ENCODE data around the gene SPEM1.
"Not testable (repeated sequence)": the region's sequence is repeated elsewhere in the genome, so short reads cannot be mapped to it uniquely, and the experiment has no call there.

SPEM1 gene

GRCh38 chr17:7442142-7442541 is 22.0 kb downstream of the SPEM1 start:
- FAIRE-seq, result no peak

- FAIRE-seq, result no peak
These were observed 23.7 kb downstream of the SPEM1 start for GRCh38 chr17:7443499-7444485.

- FAIRE-seq, result no peak
These were observed 24.8 kb downstream of the SPEM1 start, which contains the start of gene CHRNB1 for GRCh38 chr17:7444682-7445618. Gene CHRNB1 (plus strand): TSS chr17:7445061. CDS start chr17:7445128, 67 bp downstream.

DNA sequence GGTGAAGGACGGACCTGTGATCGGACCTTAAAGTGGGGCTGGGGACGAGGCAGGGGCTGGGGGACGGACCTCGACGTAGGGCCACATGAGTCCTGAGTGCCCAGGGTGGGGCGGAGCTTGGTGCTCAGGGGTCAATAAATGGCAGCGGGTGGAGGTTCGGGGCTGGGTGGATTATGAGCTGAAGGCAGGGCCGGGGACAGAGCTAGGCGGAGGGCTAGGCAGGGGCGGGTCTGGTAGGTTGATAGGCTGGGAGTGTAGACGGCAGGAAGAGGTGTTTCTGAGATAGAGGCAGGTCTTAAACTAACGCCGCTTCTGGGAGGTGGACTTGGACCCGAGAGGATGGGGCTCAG is 25.5 kb downstream of the SPEM1 start:
- FAIRE-seq, result no peak

- no peak for FAIRE-seq
These were observed 28.3 kb downstream of the SPEM1 start for GRCh38 chr17:7448461-7448860.

DNA sequence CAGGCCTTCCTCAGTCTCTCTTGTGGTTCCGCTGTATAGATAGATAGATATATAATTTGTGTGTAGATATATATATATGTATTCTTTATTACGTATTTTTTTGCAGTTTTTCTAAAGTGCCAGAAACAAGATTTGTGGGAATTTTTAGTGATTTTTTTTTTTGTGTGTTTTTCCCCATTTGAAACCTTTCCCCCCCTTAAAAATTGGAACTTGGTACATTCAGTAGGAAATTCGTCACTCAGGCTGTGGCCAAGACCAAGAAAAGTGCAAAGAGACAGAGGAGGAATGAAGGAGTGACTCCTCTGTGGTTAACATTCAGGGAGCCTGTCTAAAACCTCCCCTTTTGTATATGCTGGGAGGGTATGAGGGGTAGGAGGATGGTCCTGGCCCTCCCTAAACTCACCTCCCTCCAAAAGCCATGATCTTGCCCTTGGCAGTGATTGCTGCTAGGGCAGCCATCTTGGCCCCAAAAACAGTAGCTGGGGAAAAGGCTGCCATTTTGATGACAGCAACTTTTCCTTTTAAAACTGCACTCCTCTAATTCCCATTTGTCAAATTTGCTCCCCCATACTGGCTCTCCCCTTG is 39.9 kb downstream of the SPEM1 start:
- no peak for FAIRE-seq

DNA sequence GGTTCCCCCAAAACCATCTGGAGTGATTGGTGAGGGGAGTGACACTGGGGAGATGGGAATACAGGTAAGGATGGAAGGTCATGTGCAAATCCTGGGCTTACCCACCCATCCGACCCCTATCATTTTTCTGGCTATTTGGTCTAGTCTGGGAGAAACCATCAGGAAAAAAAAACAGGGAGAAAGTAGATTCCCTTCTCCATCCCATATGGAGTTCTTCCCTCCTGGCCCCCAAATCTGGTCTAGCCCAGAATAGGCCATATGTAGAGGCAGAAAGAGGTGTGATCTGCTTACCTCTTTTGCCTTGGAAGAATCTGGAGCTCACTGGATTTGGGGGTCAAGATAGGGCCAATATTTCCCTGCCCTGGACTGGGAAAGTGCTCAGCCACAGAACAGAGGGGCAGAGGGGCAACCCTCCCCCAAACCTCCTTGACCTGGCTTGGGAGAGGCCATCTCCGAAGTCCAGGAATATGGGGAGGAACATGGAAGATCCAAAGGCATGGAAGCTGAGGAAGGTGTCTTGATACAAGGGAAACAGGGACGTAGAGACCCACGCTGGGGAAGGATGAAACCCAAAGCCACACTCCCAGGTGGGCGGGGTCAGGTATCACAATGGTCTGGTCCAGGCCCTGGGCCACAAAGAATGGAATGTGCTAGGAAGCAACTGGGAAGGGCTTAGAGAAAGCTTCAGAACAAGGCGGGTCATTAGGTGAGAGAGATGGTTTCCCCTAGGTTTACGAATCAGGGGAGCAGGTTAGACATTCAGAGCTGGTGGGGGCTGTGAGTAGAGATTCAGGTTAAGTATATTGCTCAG is 40.9 kb downstream of the SPEM1 start:
- FAIRE-seq, result no peak

GRCh38 chr17:7462474-7463371 is 42.6 kb downstream of the SPEM1 start:
- no peak for FAIRE-seq

DNA sequence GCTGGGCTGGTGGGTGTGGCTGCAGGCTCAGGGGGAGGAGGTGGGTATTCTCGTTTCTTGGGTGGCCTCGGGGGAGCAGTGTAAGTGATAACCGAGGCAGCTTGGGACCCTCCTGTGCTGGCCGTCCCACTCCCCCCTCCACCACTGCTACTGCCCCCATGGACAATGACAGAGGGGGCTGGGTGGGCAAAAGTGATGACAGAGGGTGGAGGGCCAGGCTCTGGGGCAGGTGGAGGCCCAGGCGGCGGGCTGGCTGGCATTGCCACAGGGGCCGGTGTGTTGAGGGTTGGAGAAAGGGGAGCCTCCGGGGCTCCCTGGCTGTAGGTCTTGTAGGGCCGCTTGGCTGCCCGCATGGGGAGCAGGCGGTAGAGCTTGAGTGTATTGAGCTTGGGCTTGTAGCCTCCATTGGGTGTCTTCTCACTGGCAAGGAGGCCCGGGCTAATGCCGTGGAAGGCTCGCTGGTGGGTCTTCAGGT is 43.3 kb downstream of the SPEM1 start:
- no peak for FAIRE-seq

DNA sequence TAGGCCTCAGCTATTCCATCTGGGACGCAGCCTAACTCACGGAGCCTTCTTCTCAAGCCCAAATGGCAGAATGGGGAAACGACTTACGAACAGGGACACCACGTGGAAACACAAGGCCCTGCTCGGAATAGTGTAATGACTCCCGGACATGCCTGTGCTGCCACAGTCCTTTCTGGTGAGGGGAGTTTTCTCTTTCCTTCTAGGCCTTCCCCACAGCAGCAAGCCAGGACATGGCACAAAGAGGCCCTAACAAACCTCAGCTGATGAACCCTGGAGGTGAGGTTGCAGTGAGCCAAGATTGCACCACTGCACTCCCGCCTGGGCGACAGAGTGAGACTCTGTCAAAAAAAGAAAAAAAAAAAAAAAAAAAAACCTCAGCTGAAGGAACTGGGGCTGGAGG is 44.0 kb downstream of the SPEM1 start:
- no peak for FAIRE-seq

GRCh38 chr17:7465597-7466275 is 45.6 kb downstream of the SPEM1 start:
- no peak for FAIRE-seq

GRCh38 chr17:7466318-7466638 is 46.2 kb downstream of the SPEM1 start:
- FAIRE-seq, result no peak

- FAIRE-seq, result no peak
These were observed 46.7 kb downstream of the SPEM1 start for GRCh38 chr17:7466639-7467341.

DNA sequence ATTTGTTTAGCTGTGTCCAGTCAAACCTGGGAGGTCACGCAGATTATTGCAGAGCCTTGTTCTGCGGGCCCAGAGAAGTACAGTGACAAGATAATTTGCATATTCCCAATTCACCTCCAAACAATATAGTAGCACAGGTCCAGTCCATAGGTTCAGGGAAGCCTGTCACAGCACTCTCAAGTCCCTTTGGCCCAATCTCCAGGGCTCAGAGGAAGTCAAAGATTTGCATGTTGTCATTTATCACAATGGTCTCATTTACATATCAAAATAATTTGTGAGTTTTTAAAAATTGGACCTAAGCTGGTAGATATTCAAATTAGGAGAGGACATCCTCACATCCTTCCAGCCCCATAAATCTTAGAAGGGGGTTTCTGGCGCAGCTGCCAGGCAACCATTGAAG is 47.4 kb downstream of the SPEM1 start:
- FAIRE-seq, result no peak

DNA sequence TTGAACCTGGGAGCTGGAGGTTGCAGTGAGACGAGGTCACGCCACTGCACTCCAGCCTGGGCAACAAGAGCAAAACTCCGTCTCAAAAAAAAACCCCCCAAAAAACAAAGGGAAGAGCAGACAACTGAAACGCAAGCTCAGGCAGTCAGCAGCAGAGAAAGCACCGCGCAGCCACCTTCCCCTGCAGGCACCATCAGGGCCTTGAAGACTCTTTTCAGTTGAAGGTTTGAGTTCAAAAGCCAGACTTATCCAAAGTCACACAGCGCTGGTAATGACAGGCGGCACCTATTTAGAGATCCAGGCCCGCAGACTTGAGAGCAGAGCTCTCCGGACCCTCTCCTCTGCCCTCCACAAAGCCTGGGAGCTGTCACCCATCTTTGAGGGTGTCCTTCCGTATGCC is 48.2 kb downstream of the SPEM1 start:
- FAIRE-seq, result no peak

- no peak for FAIRE-seq
These were observed 48.8 kb downstream of the SPEM1 start for GRCh38 chr17:7468804-7469389.

DNA sequence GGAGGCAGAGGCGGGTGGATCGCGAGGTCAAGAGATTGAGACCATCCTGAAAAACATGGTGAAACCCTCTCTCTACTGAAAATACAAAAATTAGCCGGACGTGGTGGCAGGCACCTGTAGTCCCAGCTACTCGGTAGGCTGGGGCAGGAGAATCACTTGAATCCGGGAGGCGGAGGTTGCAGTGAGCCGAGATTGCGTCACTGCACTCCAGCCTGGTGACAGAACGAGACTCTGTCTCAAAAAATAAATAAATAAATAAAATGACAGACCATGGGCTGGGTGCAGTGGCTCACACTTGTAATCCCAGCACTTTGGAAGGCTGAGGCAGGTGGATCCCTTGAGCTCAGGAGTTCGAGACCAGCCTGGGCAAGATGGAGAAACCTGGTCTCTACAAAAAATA is 49.7 kb downstream of the SPEM1 start:
- not testable (repeated sequence) for FAIRE-seq

DNA sequence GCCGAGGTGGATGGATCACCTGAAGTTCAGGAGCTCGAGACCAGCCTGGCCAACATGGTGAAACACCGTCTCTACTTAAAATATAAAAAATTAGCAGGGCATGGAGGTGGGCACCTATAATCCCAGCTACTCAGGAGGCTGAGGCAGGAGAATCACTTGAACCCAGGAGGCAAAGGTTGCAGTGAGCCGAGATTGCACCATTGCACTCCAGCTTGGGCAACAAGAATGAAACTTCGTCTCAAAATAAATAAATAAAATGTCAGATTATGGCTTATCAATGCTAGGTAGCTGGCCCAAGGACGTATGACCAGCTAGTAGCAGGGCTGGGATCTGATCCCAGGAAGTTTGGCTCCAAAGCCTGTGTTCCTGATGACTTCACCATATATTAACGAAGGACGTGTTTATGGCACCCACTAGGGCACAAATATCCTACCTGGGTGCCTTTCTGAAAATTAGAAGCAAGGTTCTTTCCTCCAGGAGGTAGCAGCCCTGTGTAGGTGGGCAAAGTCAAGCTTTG is 50.4 kb downstream of the SPEM1 start:
- not testable (repeated sequence) for FAIRE-seq
